Measurements from ENCODE around the gene CDC42BPA.

GRCh38 chr1:227368009-227368408 is 49.7 kb upstream of the CDC42BPA start:
- TF ChIP-seq CTCF (IDR thresholded peaks at IDR 0.05) = no peak
- no peak for TF ChIP-seq POLR2A (IDR thresholded peaks at IDR 0.05)
- no peak for TF ChIP-seq POLR2AphosphoS5 (IDR thresholded peaks at IDR 0.05)
